ENCODE results near the gene RBCK1. TPM values are rescaled to one million over a fixed set of nuclear protein-coding genes. Genes with fewer than 3 reads are reported as not detected.
"Not testable (repeated sequence)": the region's sequence is repeated elsewhere in the genome, so short reads cannot be mapped to it uniquely, and the experiment has no call there.

The RBCK1 gene
- total RNA-seq, 2 experiments from 2014 or later, result 133 to 146 TPM

GRCh38 chr20:380763-381580 is 27.1 kb upstream of the RBCK1 start:
- Mint-ChIP-seq H3K4me1 (peaks cover 20% of the 10 kb centered on the region), H3K9me3 (no peaks in the 10 kb centered on the region), H3K27me3 (no peaks in the 10 kb centered on the region), H3K36me3 (ENCODE audit: low read depth) (peaks cover 10% of the 10 kb centered on the region), H3K27ac (peak overlapping the region; percentile 91), H3K4me3 (peak overlapping the region; percentile 84)
- CTCF ChIA-PET, result interaction anchor here (0.6 to 1.7 kb wide), 11 partner anchors 9 to 163 kb away, joined by 3 to 11 read pairs (median 4); partner anchors contain the start of gene CSNK2A1
- peak; percentile 72 for DNase-seq
- POLR2A ChIA-PET, result interaction anchor here (0.8 to 4.1 kb wide), 11 partner anchors 9 to 163 kb away, joined by 3 to 24 read pairs (median 7); partner anchors contain the start of genes CSNK2A1, RBCK1 and TBC1D20

DNA sequence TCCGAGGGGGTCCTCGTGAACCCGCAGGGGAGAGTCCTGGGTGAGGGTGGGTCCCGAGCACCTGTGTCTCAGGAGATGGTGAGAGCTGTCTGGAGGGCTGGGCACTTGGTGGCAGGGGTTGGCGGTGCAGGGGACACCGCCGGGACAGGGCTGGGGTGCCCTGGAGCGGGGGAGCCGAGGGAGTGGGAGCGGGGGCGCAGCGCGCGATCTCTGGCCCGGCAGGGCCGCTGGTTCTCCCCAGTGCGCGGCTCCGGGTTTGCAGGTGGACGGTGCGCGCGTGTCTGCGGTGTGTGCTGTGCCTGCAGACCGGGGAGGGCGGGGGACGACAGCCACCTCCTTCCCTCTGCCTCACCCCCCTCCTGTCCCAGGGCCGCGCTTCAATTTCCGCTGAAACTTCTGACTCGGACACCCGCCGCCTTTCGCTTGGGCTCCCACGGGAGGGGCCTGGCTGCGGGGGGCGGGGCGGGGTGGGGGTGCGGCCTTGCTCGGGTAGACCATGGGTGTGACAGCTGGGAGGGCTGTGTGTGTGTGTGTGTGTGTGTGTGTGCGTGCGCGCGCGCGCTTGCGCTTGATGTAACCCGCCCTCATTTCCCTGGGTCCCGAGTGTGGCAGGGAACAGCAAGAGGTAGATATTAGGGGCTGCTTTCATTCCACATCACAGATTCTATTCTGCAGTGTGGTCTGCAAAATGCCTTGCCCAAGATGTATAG is 26.4 kb upstream of the RBCK1 start:
- DNase-seq, result peak; percentile 88
- Mint-ChIP-seq H3K27ac (peak overlapping the region; percentile 76), H3K36me3 (ENCODE audit: low read depth) (peaks cover 13% of the 10 kb centered on the region), H3K9me3 (no peaks in the 10 kb centered on the region), H3K4me1 (peaks cover 20% of the 10 kb centered on the region), H3K27me3 (no peaks in the 10 kb centered on the region), H3K4me3 (peak overlapping the region; percentile 77)
- CTCF ChIA-PET, result interaction anchor here (0.9 kb wide), 1 partner anchor 50 kb away, joined by 4 read pairs; no protein-coding TSS in a partner anchor
- POLR2A ChIA-PET, result interaction anchor here (0.9 to 4.1 kb wide), 11 partner anchors 9 to 163 kb away, joined by 3 to 24 read pairs (median 6); partner anchors contain the start of genes CSNK2A1 and TBC1D20

GRCh38 chr20:382291-383115 is 25.6 kb upstream of the RBCK1 start:
- H3K27ac Mint-ChIP-seq, result peak overlapping the region; percentile 76
- DNase-seq, result no peak
- no peaks in the 10 kb centered on the region for H3K9me3 Mint-ChIP-seq
- peak overlapping the region; percentile 77 for H3K4me3 Mint-ChIP-seq
- peaks cover 20% of the 10 kb centered on the region for H3K4me1 Mint-ChIP-seq
- ChIA-PET CTCF (interaction anchor here (0.9 to 1.2 kb wide), 2 partner anchors 49 to 52 kb away, joined by 3 to 4 read pairs; no protein-coding TSS in a partner anchor), POLR2A (interaction anchor here (0.9 to 4.1 kb wide), 10 partner anchors 9 to 162 kb away, joined by 3 to 24 read pairs (median 6); partner anchors contain the start of genes CSNK2A1 and TBC1D20)
- no peaks in the 10 kb centered on the region for H3K27me3 Mint-ChIP-seq
- peaks cover 16% of the 10 kb centered on the region for H3K36me3 Mint-ChIP-seq (ENCODE audit: low read depth)

GRCh38 chr20:383889-384288 is 24.2 kb upstream of the RBCK1 start:
- Mint-ChIP-seq H3K27me3 (no peaks in the 10 kb centered on the region), H3K4me3 (no peak overlapping the region), H3K36me3 (ENCODE audit: low read depth) (peaks cover 30% of the 10 kb centered on the region), H3K9me3 (no peaks in the 10 kb centered on the region), H3K27ac (no peak overlapping the region), H3K4me1 (peaks cover 20% of the 10 kb centered on the region)
- CTCF ChIA-PET, result interaction anchor here (1.2 to 1.4 kb wide), 2 partner anchors 17 to 53 kb away, joined by 3 to 4 read pairs; no protein-coding TSS in a partner anchor
- POLR2A ChIA-PET, result interaction anchor here (0.5 to 0.6 kb wide), 2 partner anchors 21 to 25 kb away, joined by 3 read pairs; no protein-coding TSS in a partner anchor
- no peak for DNase-seq

DNA sequence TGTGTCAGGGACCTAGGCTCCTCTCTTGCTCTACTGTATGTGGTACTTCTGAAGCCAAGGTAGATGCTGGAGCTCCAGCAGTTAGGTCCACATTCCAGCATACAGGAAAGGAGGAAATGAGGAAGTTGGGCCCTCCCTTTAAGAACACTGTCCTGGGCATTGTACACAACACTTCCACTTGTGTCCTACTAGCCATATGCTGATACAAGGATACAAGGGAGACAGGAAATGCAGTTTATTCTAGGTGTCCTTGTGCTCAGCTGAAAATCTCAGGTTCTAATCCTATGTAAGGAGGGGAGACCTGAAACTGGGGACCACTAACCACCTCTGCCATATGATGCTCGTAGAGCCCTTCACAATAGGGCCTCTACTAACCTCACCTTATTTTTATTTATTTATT is 23.4 kb upstream of the RBCK1 start:
- H3K27ac Mint-ChIP-seq, result no peak overlapping the region
- no peak for DNase-seq
- H3K9me3 Mint-ChIP-seq, result no peaks in the 10 kb centered on the region
- no peak overlapping the region for H3K4me3 Mint-ChIP-seq
- H3K4me1 Mint-ChIP-seq, result peaks cover 18% of the 10 kb centered on the region
- CTCF ChIA-PET, result interaction anchor here (1.4 kb wide), 1 partner anchor 16 kb away, joined by 4 read pairs; no protein-coding TSS in a partner anchor
- peaks cover 36% of the 10 kb centered on the region for H3K36me3 Mint-ChIP-seq (ENCODE audit: low read depth)
- POLR2A ChIA-PET, result interaction anchor here (0.6 to 1.2 kb wide), 3 partner anchors 23 to 86 kb away, joined by 3 read pairs; no protein-coding TSS in a partner anchor
- H3K27me3 Mint-ChIP-seq, result no peaks in the 10 kb centered on the region

DNA sequence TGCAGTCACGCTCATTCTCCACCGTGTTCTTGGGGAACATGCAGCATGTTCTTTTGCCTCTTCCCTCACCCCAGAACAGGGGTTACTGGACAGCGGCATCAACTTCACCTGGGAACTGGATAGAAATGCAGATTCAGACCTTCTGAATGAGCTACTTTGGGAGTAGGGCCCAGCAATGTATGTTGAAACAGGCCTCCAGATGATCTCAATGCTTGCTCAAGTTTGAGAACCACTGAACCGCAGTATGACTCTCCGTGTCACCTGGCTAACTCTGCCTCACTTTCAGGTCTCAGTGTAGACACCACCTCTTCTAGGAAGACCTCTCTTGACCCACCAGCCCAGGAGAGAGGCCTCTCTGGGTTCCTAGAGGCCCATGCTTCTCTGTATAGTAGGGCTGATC is 22.7 kb upstream of the RBCK1 start:
- Mint-ChIP-seq H3K27me3 (no peaks in the 10 kb centered on the region), H3K27ac (no peak overlapping the region), H3K9me3 (no peaks in the 10 kb centered on the region), H3K4me1 (peaks cover 16% of the 10 kb centered on the region), H3K4me3 (no peak overlapping the region), H3K36me3 (ENCODE audit: low read depth) (peaks cover 41% of the 10 kb centered on the region)
- DNase-seq, result no peak
- ChIA-PET CTCF (no interaction called here), POLR2A (interaction anchor here (1.0 to 1.2 kb wide), 2 partner anchors 22 to 87 kb away, joined by 3 read pairs; no protein-coding TSS in a partner anchor)

DNA sequence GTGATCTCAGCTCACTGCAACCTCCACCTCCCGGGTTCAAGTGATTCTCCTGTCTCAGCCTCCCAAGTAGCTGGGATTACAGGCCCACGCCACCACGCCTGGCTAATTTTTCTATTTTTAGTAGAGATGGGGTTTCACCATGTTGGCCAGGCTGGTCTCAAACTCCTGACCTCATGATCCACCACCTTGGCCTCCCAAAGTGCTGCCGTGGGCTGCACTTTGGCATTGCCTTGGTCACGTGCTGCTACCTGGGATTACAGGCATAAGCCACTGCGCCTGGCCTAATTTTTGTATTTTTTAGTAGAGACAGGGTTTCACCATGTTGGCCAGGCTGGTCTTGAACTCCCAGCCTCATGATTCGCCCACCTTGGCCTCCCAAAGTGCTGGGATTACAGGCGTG is 21.5 kb upstream of the RBCK1 start:
- H3K9me3 Mint-ChIP-seq, H3K27ac Mint-ChIP-seq, DNase-seq, POLR2A ChIA-PET, CTCF ChIA-PET, H3K27me3 Mint-ChIP-seq, H3K4me3 Mint-ChIP-seq: not testable (repeated sequence)
- peaks cover 48% of the 10 kb centered on the region for H3K36me3 Mint-ChIP-seq (ENCODE audit: low read depth)
- peaks cover 16% of the 10 kb centered on the region for H3K4me1 Mint-ChIP-seq

DNA sequence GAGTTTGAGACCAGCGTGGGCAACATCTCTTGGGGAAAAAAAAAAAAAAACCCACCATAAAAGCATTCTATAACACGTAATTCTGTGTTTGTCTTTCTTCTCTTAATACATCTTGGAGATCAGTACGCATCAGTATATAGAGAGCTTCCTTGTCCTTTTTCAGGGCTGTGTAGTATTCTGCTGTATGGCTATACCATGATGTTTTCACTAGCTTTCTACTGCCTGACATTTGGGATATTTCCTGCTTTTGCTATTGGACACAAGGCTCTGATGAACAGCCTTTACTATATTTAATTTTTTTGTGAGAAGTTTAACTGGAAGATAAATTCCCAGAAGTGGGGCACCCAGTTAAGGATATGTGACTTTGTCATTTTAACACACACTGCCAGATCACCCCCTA is 20.6 kb upstream of the RBCK1 start:
- no peaks in the 10 kb centered on the region for H3K9me3 Mint-ChIP-seq
- H3K36me3 Mint-ChIP-seq (ENCODE audit: low read depth), result peaks cover 57% of the 10 kb centered on the region
- POLR2A ChIA-PET, result no interaction called here
- no peak overlapping the region for H3K27ac Mint-ChIP-seq
- no peak overlapping the region for H3K4me3 Mint-ChIP-seq
- peaks cover 10% of the 10 kb centered on the region for H3K4me1 Mint-ChIP-seq
- no peak for DNase-seq
- CTCF ChIA-PET, result no interaction called here
- H3K27me3 Mint-ChIP-seq, result no peaks in the 10 kb centered on the region

DNA sequence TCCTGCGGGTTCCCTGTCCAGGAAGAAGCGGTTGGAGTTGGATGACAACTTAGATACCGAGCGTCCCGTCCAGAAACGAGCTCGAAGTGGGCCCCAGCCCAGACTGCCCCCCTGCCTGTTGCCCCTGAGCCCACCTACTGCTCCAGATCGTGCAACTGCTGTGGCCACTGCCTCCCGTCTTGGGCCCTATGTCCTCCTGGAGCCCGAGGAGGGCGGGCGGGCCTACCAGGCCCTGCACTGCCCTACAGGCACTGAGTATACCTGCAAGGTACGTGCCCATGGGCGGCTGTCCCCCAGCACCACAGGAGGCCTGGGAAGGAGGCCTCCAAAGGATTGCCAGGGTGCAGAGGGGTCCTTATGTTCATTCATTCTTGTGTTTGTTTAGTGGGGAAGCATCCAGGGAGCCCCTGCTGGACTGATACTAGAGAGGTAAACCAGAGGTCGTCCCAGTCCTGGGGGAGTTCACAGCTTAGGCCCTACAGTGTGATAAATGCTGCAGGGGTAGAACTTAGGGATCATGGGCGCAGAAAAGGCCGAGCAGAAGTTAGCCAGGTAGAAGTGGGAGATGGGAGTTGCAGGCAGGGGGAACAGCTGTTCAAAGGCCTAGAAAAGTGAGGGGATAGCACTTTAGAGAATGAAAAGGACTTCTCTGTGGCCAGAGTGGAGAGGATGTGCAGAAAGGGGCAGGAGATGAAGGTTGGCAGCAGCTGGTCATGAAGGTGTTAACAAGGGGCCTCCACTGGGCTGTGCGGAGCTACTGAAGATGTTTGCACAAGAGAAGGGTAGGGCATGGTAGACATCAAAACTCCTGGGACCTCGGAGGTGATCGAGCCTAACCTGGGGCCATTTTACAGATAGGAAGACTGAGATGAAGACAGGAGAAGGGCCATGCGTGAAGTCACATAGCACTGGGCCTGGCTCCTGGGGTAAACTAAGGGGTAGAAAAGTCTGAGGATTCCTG is 19.8 kb upstream of the RBCK1 start:
- no peak overlapping the region for H3K4me3 Mint-ChIP-seq
- ChIA-PET CTCF (no interaction called here), POLR2A (no interaction called here)
- peaks cover 10% of the 10 kb centered on the region for H3K4me1 Mint-ChIP-seq
- H3K36me3 Mint-ChIP-seq (ENCODE audit: low read depth), result peaks cover 65% of the 10 kb centered on the region
- H3K27me3 Mint-ChIP-seq, result no peaks in the 10 kb centered on the region
- H3K9me3 Mint-ChIP-seq, result no peaks in the 10 kb centered on the region
- no peak for DNase-seq
- no peak overlapping the region for H3K27ac Mint-ChIP-seq

DNA sequence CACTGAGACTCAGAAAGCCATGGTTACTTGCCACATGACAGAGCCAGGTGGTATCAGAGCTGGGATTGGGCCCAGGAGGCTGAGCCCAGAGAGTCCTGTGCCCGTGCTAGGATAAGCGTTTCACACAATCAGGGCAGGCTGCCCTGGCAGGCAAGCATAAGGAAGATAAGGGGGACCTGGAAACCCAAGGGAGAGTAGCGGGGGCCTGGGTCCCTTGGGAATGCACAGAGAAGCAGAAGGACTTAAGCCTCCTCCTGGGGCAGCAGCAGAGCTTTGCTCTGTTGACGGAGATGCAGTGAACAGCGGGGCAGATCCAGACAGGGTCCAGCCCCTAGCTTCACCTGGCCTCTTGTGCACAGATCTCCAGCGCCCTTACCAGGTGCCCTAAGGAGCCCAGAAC is 18.9 kb upstream of the RBCK1 start:
- no peaks in the 10 kb centered on the region for H3K9me3 Mint-ChIP-seq

GRCh38 chr20:391041-391711 is 16.9 kb upstream of the RBCK1 start:
- ChIA-PET CTCF (interaction anchor here (0.7 kb wide), 1 partner anchor 38 kb away, joined by 3 read pairs; no protein-coding TSS in a partner anchor), POLR2A (interaction anchor here (1.3 kb wide), 1 partner anchor 9 kb away, joined by 3 read pairs; no protein-coding TSS in a partner anchor)
- peaks cover 66% of the 10 kb centered on the region for H3K36me3 Mint-ChIP-seq (ENCODE audit: low read depth)
- H3K27ac Mint-ChIP-seq, result no peak overlapping the region
- H3K4me3 Mint-ChIP-seq, result no peak overlapping the region
- no peaks in the 10 kb centered on the region for H3K27me3 Mint-ChIP-seq
- H3K9me3 Mint-ChIP-seq, result no peaks in the 10 kb centered on the region
- DNase-seq, result no peak
- no peaks in the 10 kb centered on the region for H3K4me1 Mint-ChIP-seq

More for the DNA sequence above, 18.9 kb upstream of the RBCK1 start:
- POLR2A ChIA-PET, result interaction anchor here (1.4 kb wide), 1 partner anchor 18 kb away, joined by 3 read pairs; no protein-coding TSS in a partner anchor
- CTCF ChIA-PET, result no interaction called here
- DNase-seq, result no peak
- Mint-ChIP-seq H3K36me3 (ENCODE audit: low read depth) (peaks cover 65% of the 10 kb centered on the region), H3K4me3 (no peak overlapping the region), H3K4me1 (peaks cover 3% of the 10 kb centered on the region), H3K27me3 (no peaks in the 10 kb centered on the region), H3K27ac (no peak overlapping the region)
